HEK293T (cell line): ENCODE measurements around the gene OPCML.

ENCODE experiments used
- CTCF ChIA-PET: fragments of 350-600 bp; formaldehyde crosslinking; extraction: SDS; loops from one replicate; lab custom pipeline; 2021; ENCODE audit warnings: antibody characterized with exemption, inconsistent platforms; lab: Yijun Ruan, JAX
- POLR2A ChIA-PET: fragments of 350-600 bp; formaldehyde crosslinking; extraction: SDS; loops from one replicate; lab custom pipeline; 2020; ENCODE audit warnings: antibody characterized with exemption, inconsistent platforms; lab: Yijun Ruan, JAX
- DNase-seq: peaks from one replicate; pipeline ENCODE4 v3.0.0; 2012; ENCODE audit warnings: mixed read lengths; ENCODE audit errors: extremely low spot score
- ARNT ChIP-seq: fragments of 450-650 bp; IDR thresholded peaks from 2 replicates; pipeline ENCODE4 v1.6.1; 2017; ENCODE audit warnings: mild to moderate bottlenecking
- BHLHE40 ChIP-seq: fragments of 450-650 bp; IDR thresholded peaks from 2 replicates; pipeline ENCODE4 v1.6.1; 2016; ENCODE audit warnings: mild to moderate bottlenecking, moderate library complexity, borderline replicate concordance
- CTBP1 ChIP-seq: fragments of 450-650 bp; IDR thresholded peaks from 2 replicates; pipeline ENCODE4 v1.6.1; 2016; ENCODE audit warnings: borderline replicate concordance
- ELF4 ChIP-seq: fragments of 450-650 bp; IDR thresholded peaks from 2 replicates; pipeline ENCODE4 v1.6.1; 2017; ENCODE audit warnings: antibody characterized with exemption
- FOXA1 ChIP-seq: fragments of 450-650 bp; IDR thresholded peaks from 2 replicates; pipeline ENCODE4 v1.6.1; 2016; ENCODE audit warnings: mild to moderate bottlenecking
- FOXK2 ChIP-seq: fragments of 450-650 bp; IDR thresholded peaks from 2 replicates; pipeline ENCODE4 v1.6.1; 2016; ENCODE audit warnings: mild to moderate bottlenecking
- FOXM1 ChIP-seq: fragments of 450-650 bp; IDR thresholded peaks from 2 replicates; pipeline ENCODE4 v1.6.1; 2017; ENCODE audit warnings: mild to moderate bottlenecking, borderline replicate concordance
- HDGF ChIP-seq: fragments of 450-650 bp; IDR thresholded peaks from 2 replicates; pipeline ENCODE4 v1.6.1; 2017; ENCODE audit warnings: antibody characterized with exemption, borderline replicate concordance
- L3MBTL2 ChIP-seq: fragments of 450-650 bp; conservative IDR thresholded peaks from 2 replicates; pipeline ENCODE4 v1.6.1; 2016; ENCODE audit warnings: mild to moderate bottlenecking
- LEF1 ChIP-seq: fragments of 450-650 bp; IDR thresholded peaks from 2 replicates; pipeline ENCODE4 v1.6.1; 2017; ENCODE audit warnings: mild to moderate bottlenecking, borderline replicate concordance
- NFRKB ChIP-seq: fragments of 450-650 bp; IDR thresholded peaks from 2 replicates; pipeline ENCODE4 v1.6.1; 2016; ENCODE audit warnings: mild to moderate bottlenecking, moderate library complexity
- PKNOX1 ChIP-seq: fragments of 450-650 bp; IDR thresholded peaks from 2 replicates; pipeline ENCODE4 v1.6.1; 2016
- SP1 ChIP-seq: fragments of 450-650 bp; IDR thresholded peaks from 2 replicates; pipeline ENCODE4 v1.6.1; 2017
- SUZ12 ChIP-seq: fragments of 450-650 bp; IDR thresholded peaks from 2 replicates; pipeline ENCODE4 v1.6.1; 2016; ENCODE audit warnings: mild to moderate bottlenecking
- TARDBP ChIP-seq: fragments of 450-650 bp; IDR thresholded peaks from 2 replicates; pipeline ENCODE4 v1.6.1; 2016
- ZNF384 ChIP-seq: fragments of 450-650 bp; IDR thresholded peaks from 2 replicates; pipeline ENCODE4 v1.6.1; 2016

The OPCML gene

GRCh38 chr11:132942611-132943356 lies 589.5 kb downstream of the OPCML start:
- ChIA-PET CTCF (no interaction called here), POLR2A (no interaction called here)
- no peak for DNase-seq
- TF ChIP-seq FOXA1 (no peak), CTBP1 (no peak), FOXK2 (no peak)

- POLR2A ChIA-PET: no interaction called here
- CTCF ChIA-PET: interaction anchor here (0.6 to 1.4 kb wide), 2 partner anchors 17 to 1074 kb away, joined by 3 to 5 read pairs; no protein-coding TSS in a partner anchor
- DNase-seq: no peak
- TF ChIP-seq FOXK2 (no peak), L3MBTL2 (no peak), FOXM1 (no peak), ELF4 (no peak), BHLHE40 (no peak), ARNT (no peak), SP1 (no peak), ZNF384 (no peak), NFRKB (no peak)
These were observed 590.5 kb downstream of the OPCML start for GRCh38 chr11:132941761-132942160.

- CTCF ChIA-PET: interaction anchor here (0.6 to 1.4 kb wide), 5 partner anchors 16 to 1073 kb away, joined by 3 to 5 read pairs (median 3); no protein-coding TSS in a partner anchor
- TF ChIP-seq HDGF (no peak), ZNF384 (no peak), CTBP1 (no peak)
- no peak for DNase-seq
- POLR2A ChIA-PET: no interaction called here
These were observed 591.2 kb downstream of the OPCML start for GRCh38 chr11:132941024-132941646.

GRCh38 chr11:132937016-132937415 lies 595.3 kb downstream of the OPCML start:
- ChIA-PET POLR2A (no interaction called here), CTCF (no interaction called here)
- no peak for DNase-seq
- TF ChIP-seq SUZ12 (no peak), CTBP1 (no peak), FOXA1 (no peak), ZNF384 (no peak), FOXM1 (no peak), LEF1 (no peak), L3MBTL2 (no peak), TARDBP (no peak), ELF4 (no peak), PKNOX1 (no peak), SP1 (no peak), NFRKB (no peak)

GRCh38 chr11:132935383-132935782 lies 596.9 kb downstream of the OPCML start:
- CTCF ChIA-PET: no interaction called here
- DNase-seq: no peak
- POLR2A ChIA-PET: no interaction called here
- TF ChIP-seq FOXK2 (no peak), SUZ12 (no peak), HDGF (no peak), CTBP1 (no peak), LEF1 (no peak), FOXM1 (no peak), ZNF384 (no peak), PKNOX1 (no peak), TARDBP (no peak), SP1 (no peak), L3MBTL2 (no peak)

- POLR2A ChIA-PET: no interaction called here
- CTCF ChIA-PET: no interaction called here
- TF ChIP-seq SUZ12 (no peak), L3MBTL2 (no peak), PKNOX1 (no peak), TARDBP (no peak), FOXM1 (no peak), SP1 (no peak), FOXA1 (no peak), ARNT (no peak), FOXK2 (no peak)
- no peak for DNase-seq
These were observed 598.6 kb downstream of the OPCML start for GRCh38 chr11:132933703-132934102.

- CTCF ChIA-PET: no interaction called here
- POLR2A ChIA-PET: no interaction called here
- DNase-seq: no peak
- TF ChIP-seq BHLHE40 (no peak), FOXM1 (no peak)
These were observed 606.4 kb downstream of the OPCML start for GRCh38 chr11:132925825-132926469.
